GM13977 (cell line): ENCODE results near the gene WDR37.
"Not testable (repeated sequence)": the region's sequence is repeated elsewhere in the genome, so short reads cannot be mapped to it uniquely, and the experiment has no call there.

ENCODE experiments used
- DNase-seq: peaks from one replicate; pipeline ENCODE4 v3.0.0; 2012; ENCODE audit warnings: low spot score
- CTCF ChIP-seq: IDR thresholded peaks from 2 replicates; pipeline ENCODE4 v1.5.1; 2012; ENCODE audit warnings: mild to moderate bottlenecking, control low read depth; ENCODE audit not compliant: insufficient read depth; ENCODE audit errors: extremely low read depth, missing control alignments
- in situ Hi-C: fragments of 300-500 bp; cut with MboI; formaldehyde crosslinking; loops from one replicate; pipeline ENCODE4 v1.12.0; 2022; ENCODE audit warnings: low sequenced_read_pairs, low pct_unique_long_range_greater_than_20kb, mixed read lengths, inconsistent platforms; ENCODE audit not compliant: unreplicated experiment

The WDR37 gene

GRCh38 chr10:1026578-1026977 is 29.6 kb upstream of the WDR37 start:
- in situ Hi-C loops: no loop called here
- no peak for TF ChIP-seq CTCF
- DNase-seq: no peak

- in situ Hi-C loops: no loop called here
- no peak for TF ChIP-seq CTCF
- no peak for DNase-seq
Measured at GRCh38 chr10:1029838-1030237, 26.3 kb upstream of the WDR37 start.

- no peak for TF ChIP-seq CTCF
- DNase-seq: no peak
- in situ Hi-C loops: no loop called here
Measured at GRCh38 chr10:1033601-1034000, 22.6 kb upstream of the WDR37 start.

- in situ Hi-C loops: no loop called here
- TF ChIP-seq CTCF: no peak
Measured at GRCh38 chr10:1034758-1035157, 21.4 kb upstream of the WDR37 start.

GRCh38 chr10:1035201-1035600 is 21.0 kb upstream of the WDR37 start:
- TF ChIP-seq CTCF: no peak
- in situ Hi-C loops: no loop called here
- no peak for DNase-seq

More at GRCh38 chr10:1034758-1035157, 21.4 kb upstream of the WDR37 start:
- no peak for DNase-seq

GRCh38 chr10:1036341-1036791 is 19.8 kb upstream of the WDR37 start:
- TF ChIP-seq CTCF: no peak
- DNase-seq: peak; percentile 67
- in situ Hi-C loops: no loop called here

GRCh38 chr10:1037098-1037497 is 19.1 kb upstream of the WDR37 start:
- no peak for TF ChIP-seq CTCF
- no peak for DNase-seq
- in situ Hi-C loops: no loop called here

GRCh38 chr10:1038769-1039168 is 17.4 kb upstream of the WDR37 start:
- DNase-seq, in situ Hi-C loops: not testable (repeated sequence)
